GM13977 (cell line): ENCODE results near the gene BARHL1.

Experiments
- DNase-seq: peaks from one replicate; pipeline ENCODE4 v3.0.0; 2012; ENCODE audit warnings: low spot score
- CTCF ChIP-seq: IDR thresholded peaks from 2 replicates; pipeline ENCODE4 v1.5.1; 2012; ENCODE audit warnings: mild to moderate bottlenecking, control low read depth; ENCODE audit not compliant: insufficient read depth; ENCODE audit errors: extremely low read depth, missing control alignments
- in situ Hi-C: fragments of 300-500 bp; cut with MboI; formaldehyde crosslinking; loops from one replicate; pipeline ENCODE4 v1.12.0; 2022; ENCODE audit warnings: low sequenced_read_pairs, low pct_unique_long_range_greater_than_20kb, mixed read lengths, inconsistent platforms; ENCODE audit not compliant: unreplicated experiment

Gene BARHL1

GRCh38 chr9:132582276-132582785 lies at the start of gene BARHL1:
TSS of gene BARHL1 (plus strand) at chr9:132582606. CDS start at chr9:132582798, 192 bp downstream.
- no peak for DNase-seq
- no peak for TF ChIP-seq CTCF
- in situ Hi-C loops: no loop called here

- in situ Hi-C loops: no loop called here
- no peak for TF ChIP-seq CTCF
- DNase-seq: no peak
Observed at GRCh38 chr9:132534832-132535231, 47.6 kb upstream of the BARHL1 start.

GRCh38 chr9:132536124-132536523 lies 46.3 kb upstream of the BARHL1 start:
- in situ Hi-C loops: no loop called here
- DNase-seq: no peak
- no peak for TF ChIP-seq CTCF

- no peak for DNase-seq
- in situ Hi-C loops: no loop called here
- TF ChIP-seq CTCF: no peak
Observed at GRCh38 chr9:132537352-132537751, 45.1 kb upstream of the BARHL1 start.

- in situ Hi-C loops: no loop called here
- DNase-seq: no peak
- no peak for TF ChIP-seq CTCF
Observed at GRCh38 chr9:132538071-132538470, 44.3 kb upstream of the BARHL1 start.

- TF ChIP-seq CTCF: no peak
- no peak for DNase-seq
- in situ Hi-C loops: no loop called here
Observed at GRCh38 chr9:132539096-132539495, 43.3 kb upstream of the BARHL1 start.

- no peak for DNase-seq
- no peak for TF ChIP-seq CTCF
- in situ Hi-C loops: no loop called here
Observed at GRCh38 chr9:132541051-132541450, 41.4 kb upstream of the BARHL1 start.
